Uterus (tissue), 4 donors: ENCODE data around the gene HPS1. TPM values are rescaled to one million over a fixed set of nuclear protein-coding genes. Genes with fewer than 3 reads are reported as not detected.
A peak's percentile ranks its signal among the peaks of the same experiment; 100 is the strongest.

Source experiments
- DNase-seq, 2 donors: peaks; one replicate each; pipeline ENCODE4 v3.0.0-alpha.2; 2019 to 2020
- H3K27ac ChIP-seq, 2 donors: fragments of 200-600 bp; sonication (generic); 1 replicate in 1 of 2; 2 replicates in 1 of 2; pipeline ENCODE4 v1.5.1; 2016 to 2018
- H3K27me3 ChIP-seq, 2 donors: fragments of 200-600 bp; sonication (generic); one replicate each; pipeline ENCODE4 v1.5.1; 2018 to 2019; ENCODE audit warnings: control low read depth in 1 of 2
- H3K36me3 ChIP-seq, 2 donors: fragments of 200-600 bp; sonication (generic); one replicate each; pipeline ENCODE4 v1.5.1; 2019; ENCODE audit warnings: control low read depth in 1 of 2
- H3K4me1 ChIP-seq, 2 donors: fragments of 200-600 bp; sonication (generic); one replicate each; pipeline ENCODE4 v1.5.1; 2018 to 2019; ENCODE audit warnings: control low read depth in 1 of 2
- H3K4me3 ChIP-seq, 2 donors: fragments of 200-600 bp; sonication (generic); 1 replicate in 1 of 2; 2 replicates in 1 of 2; pipeline ENCODE4 v1.5.1; 2018 to 2019; ENCODE audit warnings: mild to moderate bottlenecking in 1 of 2
- H3K9me3 ChIP-seq, 2 donors: fragments of 200-600 bp; sonication (generic); one replicate each; pipeline ENCODE4 v1.5.1; 2019; ENCODE audit warnings: control low read depth in 1 of 2
- CTCF ChIP-seq, 4 experiments: fragments of 200-600 bp in 2 of 4; fragments of 450-650 bp in 2 of 4; sonication (generic) in 2 of 4; IDR thresholded peaks; one replicate each; pipeline ENCODE4 v1.5.1; 2016 to 2019; ENCODE audit warnings: antibody characterized with exemption in 4 of 4, mild to moderate bottlenecking in 2 of 4, moderate library complexity in 1 of 4
- POLR2A ChIP-seq, 2 donors: fragments of 450-650 bp; IDR thresholded peaks; one replicate each; pipeline ENCODE4 v1.6.1; 2016; ENCODE audit warnings: antibody characterized with exemption in 2 of 2, mild to moderate bottlenecking in 1 of 2, moderate library complexity in 1 of 2
- intact Hi-C: fragments of 100-400 bp; cut with DNase I; formaldehyde crosslinking; loops from one replicate; pipeline ENCODE4 v1.15.1; 2023; ENCODE audit warnings: low total_unique reads
- total RNA-seq, 4 donors: library from RNA; depleted of rRNA in 3 of 4; stranded (reverse); fragments of >200 nt in 3 of 4; gene quantifications; one replicate each; pipeline versions ENCODE4 v1.1.0 to v1.2.4, GENCODE V29; 2014 to 2023
- donor health status: DM: yes; HTN: yes; CAD: no.

HPS1 gene
- total RNA-seq, 4 donors from 2014 or later, result 16.1 to 60.1 (median 38.8) TPM

GRCh38 chr10:98391578-98391991 is 55.1 kb downstream of the HPS1 start:
- Histone ChIP-seq H3K27ac (no peak overlapping the region), H3K27me3 (no peaks in the 10 kb centered on the region)

GRCh38 chr10:98391065-98391464 is 55.7 kb downstream of the HPS1 start:
- DNase-seq, result no peak
- intact Hi-C loops, result no loop called here
- H3K27ac ChIP-seq, result no peak overlapping the region
- no peaks in the 10 kb centered on the region for H3K4me1 ChIP-seq
- no peak for TF ChIP-seq POLR2A (IDR thresholded peaks at IDR 0.05)
- H3K4me3 ChIP-seq, result no peak overlapping the region
- H3K36me3 ChIP-seq, result no peaks in the 10 kb centered on the region
- H3K9me3 ChIP-seq, result no peaks in the 10 kb centered on the region
- no peaks in the 10 kb centered on the region for H3K27me3 ChIP-seq

More at GRCh38 chr10:98391578-98391991, 55.1 kb downstream of the HPS1 start:
- peak in 1 of 2 donors; percentile 75 for DNase-seq
- Histone ChIP-seq H3K4me3 (no peak overlapping the region), H3K9me3 (no peaks in the 10 kb centered on the region), H3K36me3 (no peaks in the 10 kb centered on the region), H3K4me1 (no peaks in the 10 kb centered on the region)
- intact Hi-C loops, result no loop called here
- TF ChIP-seq POLR2A (IDR thresholded peaks at IDR 0.05), result no peak
- no peak for TF ChIP-seq CTCF (IDR thresholded peaks at IDR 0.05)

- no peak for DNase-seq
- H3K4me1 ChIP-seq, result no peaks in the 10 kb centered on the region
- intact Hi-C loops, result no loop called here
Observed at GRCh38 chr10:98390406-98390805, 56.3 kb downstream of the HPS1 start.

GRCh38 chr10:98389398-98389797 is 57.3 kb downstream of the HPS1 start:
- no peak overlapping the region for H3K4me3 ChIP-seq
- no peaks in the 10 kb centered on the region for H3K9me3 ChIP-seq
- TF ChIP-seq CTCF (IDR thresholded peaks at IDR 0.05) (no peak), POLR2A (IDR thresholded peaks at IDR 0.05) (no peak)
- no peaks in the 10 kb centered on the region for H3K4me1 ChIP-seq
- DNase-seq, result no peak
- intact Hi-C loops, result no loop called here
- H3K36me3 ChIP-seq, result no peaks in the 10 kb centered on the region
- no peaks in the 10 kb centered on the region for H3K27me3 ChIP-seq
- no peak overlapping the region for H3K27ac ChIP-seq

More at GRCh38 chr10:98390406-98390805, 56.3 kb downstream of the HPS1 start:
- Histone ChIP-seq H3K27ac (no peak overlapping the region), H3K36me3 (no peaks in the 10 kb centered on the region), H3K9me3 (no peaks in the 10 kb centered on the region), H3K27me3 (no peaks in the 10 kb centered on the region), H3K4me3 (no peak overlapping the region)
- TF ChIP-seq CTCF (IDR thresholded peaks at IDR 0.05) (no peak), POLR2A (IDR thresholded peaks at IDR 0.05) (no peak)

GRCh38 chr10:98388101-98388655 is 58.6 kb downstream of the HPS1 start:
- intact Hi-C loops, result no loop called here
- Histone ChIP-seq H3K4me1 (no peaks in the 10 kb centered on the region), H3K27me3 (no peaks in the 10 kb centered on the region), H3K9me3 (no peaks in the 10 kb centered on the region), H3K27ac (no peak overlapping the region), H3K4me3 (no peak overlapping the region), H3K36me3 (no peaks in the 10 kb centered on the region)
- no peak for DNase-seq
- TF ChIP-seq POLR2A (IDR thresholded peaks at IDR 0.05) (no peak), CTCF (IDR thresholded peaks at IDR 0.05) (no peak)
